Measurements from ENCODE around the gene MEIOSIN. TPM values are rescaled to one million over a fixed set of nuclear protein-coding genes. Genes with fewer than 3 reads are reported as not detected.

Gene MEIOSIN
- polyA plus RNA-seq, 1 of the 3 experiments (the other 2 are of a cell fraction), result 0.03 TPM

DNA sequence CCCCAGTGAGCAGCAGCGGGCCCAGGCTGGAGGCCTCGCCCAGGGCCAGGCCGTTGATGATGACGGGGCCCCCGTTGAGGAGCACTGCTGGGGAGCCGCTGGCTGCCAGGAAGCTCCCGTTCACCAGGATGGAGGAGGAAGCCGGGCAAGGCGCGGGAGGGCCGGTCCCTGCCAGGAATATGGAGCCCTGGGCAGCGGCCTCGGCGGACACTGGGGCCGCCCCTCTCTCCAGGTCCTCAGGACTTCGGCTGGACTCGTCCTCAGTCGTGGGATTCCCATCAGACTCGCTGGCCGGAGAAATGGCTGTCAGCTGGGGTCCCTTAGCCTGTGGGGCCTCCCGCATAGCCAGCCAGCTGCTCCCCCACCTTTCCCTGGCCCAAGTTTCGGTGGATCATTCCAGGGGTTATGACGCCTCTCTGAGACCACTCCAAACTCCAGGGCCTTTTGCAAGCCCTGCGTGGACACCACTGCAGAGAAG is 33.7 kb downstream of the MEIOSIN start:
- Histone ChIP-seq H3K79me2 (ENCODE audit: insufficient read depth) (no peaks in the 10 kb centered on the region), H3K36me3 (replicated peaks in 1 of 2; ENCODE audit: control insufficient read depth in 1 of 2, insufficient read depth in 2 of 2, low read length in 1 of 2) (peaks cover 0 to 8% of the 10 kb centered on the region in 2 experiments), H3K9me3 (no peaks in the 10 kb centered on the region), H3K4me2 (peak overlapping the region; percentile 99), H3K4me1 (ENCODE audit: control insufficient read depth in 1 of 2, insufficient read depth in 2 of 2, low read depth in 1 of 2, low read length in 1 of 2) (peaks cover 8 to 28% of the 10 kb centered on the region in 2 experiments; a peak in 3 of 4 replicates), H3K27me3 (ENCODE audit: insufficient read depth) (no peaks in the 10 kb centered on the region), H3K9me2 (no peaks in the 10 kb centered on the region), H3K27ac (ENCODE audit: low read depth in 2 of 2, low read length in 1 of 2) (peak overlapping the region; percentile 1 to 84; a peak in 2 of 4 replicates), H3K4me3 (ENCODE audit: low read depth in 2 of 2, low read length in 1 of 2) (peak overlapping the region; percentile 64 to 70), H3F3A (replicated peaks; ENCODE audit: insufficient read depth) (peaks cover 25% of the 10 kb centered on the region), H3K9ac (peak overlapping the region; percentile 78; the same call in 1 of the 2 replicates), H4K20me1 (ENCODE audit: insufficient read depth) (peaks cover 11% of the 10 kb centered on the region; the same call in 1 of the 2 replicates), H2AFZ (ENCODE audit: low read depth) (peak overlapping the region; percentile 60; the same call in 1 of the 2 replicates)
- TF ChIP-seq MEF2A (IDR thresholded peaks at IDR 0.05; ENCODE audit: borderline replicate concordance, low read depth) (no peak), GATA2 (CRISPR knock-in tag; IDR thresholded peaks at IDR 0.05) (no peak), RFX5 (IDR thresholded peaks at IDR 0.05; ENCODE audit: low read length) (no peak), SIN3A (IDR thresholded peaks at IDR 0.05; ENCODE audit: borderline replicate concordance, low read depth, low read length) (no peak), POLR2AphosphoS5 (IDR thresholded peaks at IDR 0.05; ENCODE audit: low read depth, low read length) (no peak)
- TF ChIP-seq, protein P1, sequence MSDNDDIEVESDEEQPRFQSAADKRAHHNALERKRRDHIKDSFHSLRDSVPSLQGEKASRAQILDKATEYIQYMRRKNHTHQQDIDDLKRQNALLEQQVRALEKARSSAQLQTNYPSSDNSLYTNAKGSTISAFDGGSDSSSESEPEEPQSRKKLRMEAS (IDR thresholded peaks at IDR 0.05; ENCODE audit: low read depth), result no peak
- CTCF ChIA-PET, result interaction anchor here (0.8 to 5.1 kb wide), 9 partner anchors 9 to 73 kb away, joined by 3 to 33 read pairs (median 3); partner anchors contain the start of gene DMWD
- DNase-seq, result no peak
- WGBS (ENCODE audit: low lambda C conversion rate), result 83% methylated on average over 14 of the region's 24 CpGs
- POLR2A ChIA-PET, result no interaction called here

DNA sequence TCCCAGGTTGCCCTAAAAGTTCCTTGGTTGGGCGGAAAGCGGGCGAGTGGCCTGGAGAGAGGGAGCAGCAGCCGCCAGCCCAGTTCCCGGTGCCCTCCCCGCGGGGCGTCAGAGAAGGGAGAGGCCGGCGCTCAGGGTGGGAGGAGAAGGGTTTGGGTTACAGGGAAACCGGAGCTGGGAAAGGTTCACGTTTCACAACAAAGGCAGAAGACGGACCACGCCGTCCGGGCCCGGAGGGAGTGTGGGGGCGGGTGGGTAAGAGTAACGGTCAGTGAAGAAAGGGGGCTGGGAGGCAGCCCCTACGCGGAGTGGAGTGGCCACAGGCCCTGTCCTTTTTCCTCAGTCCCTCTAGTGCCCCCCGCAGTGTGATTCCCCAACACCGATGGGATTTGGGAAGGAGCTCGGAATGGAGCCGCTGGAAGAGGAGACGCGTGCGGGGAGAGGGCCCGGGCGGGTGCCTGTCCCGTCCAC is 34.2 kb downstream of the MEIOSIN start:
- Histone ChIP-seq H3K27ac (ENCODE audit: low read depth in 2 of 2, low read length in 1 of 2) (peak overlapping the region; percentile 1 to 84; a peak in 3 of 4 replicates), H4K20me1 (ENCODE audit: insufficient read depth) (peaks cover 11% of the 10 kb centered on the region; the same call in 1 of the 2 replicates), H3K9me3 (no peaks in the 10 kb centered on the region), H3K27me3 (ENCODE audit: insufficient read depth) (no peaks in the 10 kb centered on the region), H3K4me1 (ENCODE audit: control insufficient read depth in 1 of 2, insufficient read depth in 2 of 2, low read depth in 1 of 2, low read length in 1 of 2) (peaks cover 8 to 28% of the 10 kb centered on the region in 2 experiments; a peak in 3 of 4 replicates), H2AFZ (ENCODE audit: low read depth) (peak overlapping the region; percentile 60; the same call in 1 of the 2 replicates), H3K4me3 (ENCODE audit: low read depth in 2 of 2, low read length in 1 of 2) (peak overlapping the region; percentile 64 to 70), H3K9ac (peak overlapping the region; percentile 78), H3K79me2 (ENCODE audit: insufficient read depth) (no peaks in the 10 kb centered on the region), H3K36me3 (replicated peaks in 1 of 2; ENCODE audit: control insufficient read depth in 1 of 2, insufficient read depth in 2 of 2, low read length in 1 of 2) (peaks cover 0 to 13% of the 10 kb centered on the region in 2 experiments), H3K9me2 (no peaks in the 10 kb centered on the region), H3F3A (replicated peaks; ENCODE audit: insufficient read depth) (peaks cover 30% of the 10 kb centered on the region), H3K4me2 (peak overlapping the region; percentile 99)
- no peak for TF ChIP-seq FOXM1 (IDR thresholded peaks at IDR 0.05; ENCODE audit: low read depth)
- TF ChIP-seq, protein P1 (IDR thresholded peaks at IDR 0.05; ENCODE audit: low read depth), result peak; percentile 96
- TF ChIP-seq TEAD4 (IDR thresholded peaks at IDR 0.05; ENCODE audit: borderline replicate concordance, insufficient read depth), result no peak
- 0 out of 2 replicates have a peak, but pooled peaks have one; percentile 24 for TF ChIP-seq TAF1 (IDR thresholded peaks at IDR 0.05; ENCODE audit: borderline replicate concordance, low read depth, low read length)
- TF ChIP-seq USF2 (IDR thresholded peaks at IDR 0.05; ENCODE audit: borderline replicate concordance, low read depth, low read length), result no peak
- no peak for TF ChIP-seq TCF12 (IDR thresholded peaks at IDR 0.05)
- TF ChIP-seq, protein P2, sequence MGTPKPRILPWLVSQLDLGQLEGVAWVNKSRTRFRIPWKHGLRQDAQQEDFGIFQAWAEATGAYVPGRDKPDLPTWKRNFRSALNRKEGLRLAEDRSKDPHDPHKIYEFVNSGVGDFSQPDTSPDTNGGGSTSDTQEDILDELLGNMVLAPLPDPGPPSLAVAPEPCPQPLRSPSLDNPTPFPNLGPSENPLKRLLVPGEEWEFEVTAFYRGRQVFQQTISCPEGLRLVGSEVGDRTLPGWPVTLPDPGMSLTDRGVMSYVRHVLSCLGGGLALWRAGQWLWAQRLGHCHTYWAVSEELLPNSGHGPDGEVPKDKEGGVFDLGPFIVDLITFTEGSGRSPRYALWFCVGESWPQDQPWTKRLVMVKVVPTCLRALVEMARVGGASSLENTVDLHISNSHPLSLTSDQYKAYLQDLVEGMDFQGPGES (IDR thresholded peaks at IDR 0.05; ENCODE audit: low read depth, low read length), result no peak
- peak; percentile 80; the same call in 1 of the 2 replicates for TF ChIP-seq SIN3A (IDR thresholded peaks at IDR 0.05; ENCODE audit: borderline replicate concordance, low read depth, low read length)
- CTCF ChIA-PET, result interaction anchor here (0.9 to 5.1 kb wide), 9 partner anchors 10 to 193 kb away, joined by 3 to 33 read pairs (median 3); partner anchors contain the start of gene DMWD
- POLR2A ChIA-PET, result interaction anchor here (1.2 to 3.6 kb wide), 2 partner anchors 15 to 50 kb away, joined by 4 to 11 read pairs; partner anchors contain the start of gene DMPK
- no peak for DNase-seq
- WGBS (ENCODE audit: low lambda C conversion rate), result 14% methylated on average over 29 of the region's 31 CpGs

Data from SK-N-SH (cell line).